SH-SY5Y (cell line): ENCODE results near the gene PPP2R2C.

ENCODE experiments used
- GATA2 ChIP-seq: IDR thresholded peaks from 2 replicates; pipeline ENCODE4 v1.6.1; 2011; ENCODE audit warnings: mild to moderate bottlenecking, low read depth, low read length
- GATA3 ChIP-seq: IDR thresholded peaks from 2 replicates; pipeline ENCODE4 v1.6.1; 2011; ENCODE audit warnings: low read depth, mild to moderate bottlenecking, low read length, moderate library complexity

DNA sequence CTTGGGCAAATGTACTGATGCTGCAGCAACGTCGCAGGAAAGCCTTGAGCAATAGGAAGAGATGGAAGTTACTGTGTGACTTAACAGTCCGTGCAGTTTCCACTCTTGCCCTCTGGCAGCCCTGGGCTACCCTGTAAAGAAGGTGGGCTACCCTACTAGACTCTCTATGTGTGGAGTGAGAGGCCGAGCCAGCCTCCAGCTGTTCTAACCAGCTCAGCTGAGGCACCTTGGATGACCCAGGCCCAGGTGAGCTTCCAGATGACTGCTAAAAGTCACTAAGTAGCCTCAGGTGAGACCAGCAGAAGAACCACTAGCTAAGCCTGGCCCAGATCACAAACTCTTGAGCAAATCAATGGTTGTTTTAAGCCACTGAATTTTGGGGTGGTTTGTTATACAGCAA is 34.9 kb upstream of the PPP2R2C start:
- TF ChIP-seq GATA3, result no peak
- no peak for TF ChIP-seq GATA2
